WERI-Rb-1 (cell line): ENCODE data around the gene SERPINF2.
"Not testable (repeated sequence)": the region's sequence is repeated elsewhere in the genome, so short reads cannot be mapped to it uniquely, and the experiment has no call there.

Experiments used
- DNase-seq: peaks from one replicate; pipeline ENCODE4 v3.0.0-alpha.2; 2020
- H3K27ac ChIP-seq: fragments of 250-450 bp; sonication (Bioruptor Pico); 2 replicates; pipeline ENCODE4 v1.5.1; 2020; ENCODE audit warnings: mild to moderate bottlenecking, moderate library complexity
- H3K27me3 ChIP-seq: fragments of 250-450 bp; sonication (Bioruptor Pico); 2 replicates; pipeline ENCODE4 v1.5.1; 2021; ENCODE audit warnings: mild to moderate bottlenecking, low read depth, moderate library complexity; ENCODE audit not compliant: insufficient read depth, severe bottlenecking
- H3K36me3 ChIP-seq: fragments of 250-450 bp; sonication (Bioruptor Pico); 2 replicates; pipeline ENCODE4 v1.5.1; 2020; ENCODE audit warnings: mild to moderate bottlenecking, moderate library complexity
- H3K4me3 ChIP-seq: 2 replicates; pipeline ENCODE4 v1.5.1; 2011; ENCODE audit warnings: low read depth, mild to moderate bottlenecking, control low read depth, low read length
- H3K9me3 ChIP-seq: fragments of 250-450 bp; sonication (Bioruptor Pico); 2 replicates; pipeline ENCODE4 v1.5.1; 2021; ENCODE audit warnings: mild to moderate bottlenecking, moderate library complexity; ENCODE audit not compliant: severe bottlenecking
- CTCF ChIP-seq: IDR thresholded peaks from 2 replicates; pipeline ENCODE4 v1.5.1; 2011; ENCODE audit warnings: low read depth, mild to moderate bottlenecking, control low read depth, inconsistent platforms, low read length

Gene SERPINF2

GRCh38 chr17:1792495-1793446, 50.1 kb downstream of the SERPINF2 start:
- H3K4me3 ChIP-seq: no peak overlapping the region
- H3K27me3 ChIP-seq: no peaks in the 10 kb centered on the region
- no peaks in the 10 kb centered on the region for H3K9me3 ChIP-seq
- H3K27ac ChIP-seq: peak overlapping the region; percentile 62
- H3K36me3 ChIP-seq: peaks cover 33% of the 10 kb centered on the region
- DNase-seq: no peak
- TF ChIP-seq CTCF: no peak

GRCh38 chr17:1793447-1793806, 50.8 kb downstream of the SERPINF2 start:
- peak overlapping the region; percentile 41 for H3K27ac ChIP-seq
- DNase-seq: peak; percentile 79
- peaks cover 36% of the 10 kb centered on the region for H3K36me3 ChIP-seq
- H3K9me3 ChIP-seq: no peaks in the 10 kb centered on the region
- H3K4me3 ChIP-seq: no peak overlapping the region
- H3K27me3 ChIP-seq: no peaks in the 10 kb centered on the region
- TF ChIP-seq CTCF: no peak

- TF ChIP-seq CTCF: no peak
- DNase-seq: no peak
- Histone ChIP-seq H3K27me3 (no peaks in the 10 kb centered on the region), H3K36me3 (peaks cover 47% of the 10 kb centered on the region), H3K27ac (no peak overlapping the region), H3K9me3 (no peaks in the 10 kb centered on the region), H3K4me3 (no peak overlapping the region)
Measured at GRCh38 chr17:1796800-1797199, 54.1 kb downstream of the SERPINF2 start.

GRCh38 chr17:1797323-1797722, 54.7 kb downstream of the SERPINF2 start:
- no peak overlapping the region for H3K4me3 ChIP-seq
- no peaks in the 10 kb centered on the region for H3K9me3 ChIP-seq
- DNase-seq: no peak
- no peaks in the 10 kb centered on the region for H3K27me3 ChIP-seq
- H3K27ac ChIP-seq: no peak overlapping the region
- TF ChIP-seq CTCF: no peak
- H3K36me3 ChIP-seq: peaks cover 48% of the 10 kb centered on the region

GRCh38 chr17:1797846-1798245, 55.2 kb downstream of the SERPINF2 start:
- peaks cover 50% of the 10 kb centered on the region for H3K36me3 ChIP-seq

GRCh38 chr17:1800240-1800639, 57.6 kb downstream of the SERPINF2 start:
- no peak overlapping the region for H3K4me3 ChIP-seq
- no peak for DNase-seq
- no peak overlapping the region for H3K27ac ChIP-seq
- H3K27me3 ChIP-seq: no peaks in the 10 kb centered on the region
- H3K9me3 ChIP-seq: no peaks in the 10 kb centered on the region
- no peak for TF ChIP-seq CTCF
- H3K36me3 ChIP-seq: peaks cover 71% of the 10 kb centered on the region

More at GRCh38 chr17:1797846-1798245, 55.2 kb downstream of the SERPINF2 start:
- not testable (repeated sequence) for DNase-seq, H3K9me3 ChIP-seq, H3K27ac ChIP-seq, H3K4me3 ChIP-seq, H3K27me3 ChIP-seq
